GM21526 (cell line): ENCODE results near the gene WARS2.

ENCODE experiments used
- ATAC-seq: cut with Tn5 transposase; IDR thresholded peaks from one replicate; pipeline ENCODE4 v1.9.1; 2021; ENCODE audit warnings: moderate library complexity; ENCODE audit not compliant: unreplicated experiment, low FRiP score

Gene WARS2

DNA sequence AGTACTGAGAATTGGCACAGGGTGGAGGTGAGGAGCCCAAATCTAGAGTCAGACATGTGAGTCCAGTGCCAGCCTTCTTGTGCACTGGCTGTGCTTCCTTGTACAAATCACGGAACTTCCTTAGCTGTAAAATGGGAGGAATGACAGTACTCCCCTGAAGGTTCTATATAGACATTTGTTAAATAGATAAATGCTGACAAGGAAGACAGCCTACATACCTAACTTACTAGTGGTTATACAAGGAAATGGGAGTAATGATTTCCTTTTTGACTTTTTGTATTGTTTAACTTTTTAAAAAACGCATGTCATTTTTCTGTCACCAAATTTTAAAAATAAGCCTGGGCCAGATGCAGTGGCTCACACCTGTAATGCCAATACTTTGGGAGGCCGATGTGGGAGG is 50.2 kb downstream of the WARS2 start:
- ATAC-seq = no peak

DNA sequence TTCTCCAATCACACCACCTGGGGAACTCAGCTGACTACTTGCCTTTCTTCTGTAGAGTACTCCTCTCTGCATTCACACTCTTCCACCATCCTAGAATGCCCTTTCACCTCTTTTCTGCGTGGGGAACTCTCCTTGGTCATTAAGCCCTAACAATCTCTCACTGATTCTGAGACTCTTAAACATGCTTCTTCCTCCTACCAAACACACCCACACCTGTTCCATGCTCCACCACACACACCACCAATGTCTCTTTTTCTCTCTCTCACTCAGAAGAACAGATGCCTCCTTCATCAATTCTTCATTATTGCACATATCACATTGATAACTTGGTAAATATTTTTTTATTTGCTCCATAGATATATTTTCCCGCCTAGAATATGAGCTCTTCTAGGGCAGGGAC is 53.6 kb downstream of the WARS2 start:
- ATAC-seq = no peak

GRCh38 chr1:119084798-119085197 is 55.7 kb downstream of the WARS2 start:
- no peak for ATAC-seq

GRCh38 chr1:119083980-119084379 is 56.5 kb downstream of the WARS2 start:
- no peak for ATAC-seq

- ATAC-seq = no peak
These were observed 57.0 kb downstream of the WARS2 start for GRCh38 chr1:119083479-119083878.

DNA sequence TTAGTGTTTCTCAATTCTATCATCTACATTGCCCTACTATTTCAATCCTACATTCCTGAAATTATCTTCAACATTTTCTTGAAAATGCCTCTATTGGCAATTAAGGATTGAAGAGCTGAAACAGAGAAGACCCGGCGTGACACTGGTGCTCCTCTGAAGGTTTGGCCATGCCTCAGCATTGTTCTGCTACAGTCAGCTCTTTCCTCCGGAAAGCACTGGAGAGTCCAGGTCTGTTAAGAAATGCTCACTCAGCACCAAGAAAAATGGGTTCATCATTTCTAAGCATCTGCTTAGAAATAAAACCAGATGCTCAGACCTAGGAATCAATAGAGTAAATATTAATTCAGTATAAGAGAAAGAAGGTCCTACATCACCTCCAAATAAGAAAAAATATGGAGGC is 58.8 kb downstream of the WARS2 start:
- no peak for ATAC-seq

DNA sequence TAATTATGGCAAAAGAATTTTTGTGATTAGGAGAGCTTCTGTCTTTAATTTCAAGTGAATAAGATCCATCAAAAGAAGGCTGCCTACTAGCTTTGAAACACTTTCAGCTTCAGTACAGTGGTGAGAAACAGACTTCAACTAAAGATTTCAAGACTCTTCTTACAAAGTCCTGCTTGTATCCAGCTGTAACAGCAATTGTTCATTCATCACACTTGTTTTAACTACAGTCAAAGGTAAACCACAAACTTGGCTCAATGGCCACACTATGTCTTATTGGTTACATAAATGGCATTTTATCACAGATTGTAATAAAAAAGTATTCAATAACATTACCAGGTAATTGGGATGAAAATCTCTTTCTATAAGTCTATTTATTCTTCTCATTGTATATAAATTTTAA is 59.2 kb downstream of the WARS2 start:
- no peak for ATAC-seq

GRCh38 chr1:119080586-119080985 is 59.9 kb downstream of the WARS2 start:
- no peak for ATAC-seq

DNA sequence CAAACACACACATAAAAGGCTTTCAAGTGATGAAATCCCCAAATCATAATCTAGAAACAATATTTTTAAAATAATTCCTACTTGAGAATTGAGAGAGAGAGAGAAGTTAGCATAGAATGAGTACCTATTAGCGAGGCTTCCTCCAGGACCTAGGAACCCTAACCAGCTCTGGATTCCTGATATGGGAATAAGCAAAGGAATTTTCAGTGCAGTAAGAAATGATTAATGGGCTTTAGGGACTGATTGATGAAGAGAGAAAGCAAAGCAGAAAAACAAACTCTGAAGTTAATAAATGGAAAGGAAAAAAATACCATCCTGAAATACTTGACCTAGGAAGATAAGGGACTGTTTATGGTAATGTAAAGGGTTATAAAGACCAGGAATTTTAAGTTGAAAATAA is 60.6 kb downstream of the WARS2 start:
- no peak for ATAC-seq

GRCh38 chr1:119075614-119076013 is 64.8 kb downstream of the WARS2 start:
- no peak for ATAC-seq

GRCh38 chr1:119071321-119071720 is 69.1 kb downstream of the WARS2 start:
- ATAC-seq = no peak

- ATAC-seq = no peak
These were observed 70.8 kb downstream of the WARS2 start for GRCh38 chr1:119069682-119070081.

GRCh38 chr1:119068427-119068826 is 72.0 kb downstream of the WARS2 start:
- ATAC-seq = no peak

DNA sequence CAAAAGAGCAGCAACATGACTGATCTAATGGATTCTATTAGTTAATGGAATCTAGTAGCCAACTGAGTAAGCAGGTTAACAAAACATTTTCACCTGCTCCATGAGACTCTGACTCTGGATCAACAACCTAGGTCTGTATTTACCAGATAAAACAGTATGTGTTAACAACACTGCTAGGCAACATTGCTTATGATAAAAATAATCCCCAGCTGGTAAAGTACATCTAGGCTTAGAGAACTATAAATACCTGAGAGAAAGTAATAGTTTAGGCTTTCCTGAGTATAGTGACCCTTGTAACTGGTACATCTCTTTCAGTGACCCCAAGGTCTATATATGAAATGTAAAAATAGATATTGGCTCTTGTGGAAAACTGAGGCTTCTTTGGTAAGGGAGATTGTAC is 78.8 kb downstream of the WARS2 start:
- ATAC-seq = no peak

DNA sequence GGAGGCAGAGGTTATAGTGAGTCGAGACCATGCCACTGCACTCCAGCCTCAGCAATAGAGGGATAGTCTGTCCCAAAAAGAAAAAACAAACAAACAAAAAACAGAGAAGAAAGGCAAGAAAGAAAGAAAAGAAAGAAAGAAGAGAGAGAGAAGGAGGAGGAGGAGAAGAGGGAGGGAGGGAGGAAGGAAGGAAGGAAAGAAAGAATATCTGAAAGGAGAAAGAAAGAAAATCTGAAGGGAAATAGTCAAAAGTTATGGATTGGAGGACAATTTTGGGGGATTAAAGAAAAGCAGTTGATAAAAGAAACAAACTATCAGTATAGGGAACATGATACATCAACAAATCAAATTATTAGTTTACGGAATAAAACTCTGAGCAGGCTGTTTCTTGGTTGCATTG is 84.9 kb downstream of the WARS2 start:
- no peak for ATAC-seq

GRCh38 chr1:119053917-119054316 is 86.5 kb downstream of the WARS2 start:
- ATAC-seq = no peak

DNA sequence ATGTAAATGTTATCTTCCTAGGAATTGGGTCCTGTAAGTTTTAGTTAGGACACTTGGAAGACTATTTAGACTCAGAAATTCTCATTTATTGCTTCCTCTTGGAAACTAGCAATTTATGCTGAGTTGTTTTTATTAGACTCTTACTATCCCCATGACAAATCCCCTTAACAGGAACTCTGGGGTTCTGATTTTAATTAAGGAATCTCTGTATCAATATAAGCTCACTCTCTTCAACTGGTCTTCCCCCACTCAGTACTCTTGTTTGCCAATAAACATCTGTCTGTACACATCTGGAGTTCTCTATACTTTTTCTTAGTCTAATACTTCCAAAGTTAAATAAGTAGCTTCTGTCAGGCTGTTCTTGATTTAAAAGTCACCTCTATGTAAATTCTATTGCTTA is 88.2 kb downstream of the WARS2 start:
- no peak for ATAC-seq

- no peak for ATAC-seq
These were observed 91.6 kb downstream of the WARS2 start for GRCh38 chr1:119048624-119049404.

DNA sequence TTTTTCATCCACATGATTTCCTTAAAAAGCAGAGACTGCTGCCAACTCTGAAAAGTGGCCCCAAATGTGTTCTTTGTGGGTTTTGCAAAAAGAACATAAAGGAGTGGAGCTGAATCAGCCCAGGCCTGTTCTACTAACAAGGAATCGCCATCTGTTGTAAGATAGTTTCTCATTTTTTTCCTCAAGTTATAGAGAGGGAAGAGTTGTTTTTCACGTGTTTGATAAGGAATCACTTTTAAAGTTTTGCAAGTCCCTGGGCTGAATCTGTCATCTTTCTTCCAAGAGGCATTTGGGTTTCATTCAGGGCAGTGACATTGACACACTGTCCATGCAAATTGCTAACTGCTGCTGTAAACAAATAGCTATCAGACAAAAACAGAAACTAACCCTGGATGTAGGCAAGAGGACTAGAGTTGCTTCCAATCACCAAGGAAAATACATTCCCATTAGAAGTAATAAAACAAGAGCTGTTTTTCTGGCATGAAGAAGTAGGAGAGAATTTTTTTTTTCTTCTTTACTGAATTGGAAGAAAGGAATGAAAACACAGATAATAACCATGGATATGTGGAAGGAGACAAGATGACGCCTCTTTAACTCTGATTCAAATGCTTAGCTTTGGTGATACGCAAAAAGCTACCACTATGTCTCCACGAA is 93.5 kb downstream of the WARS2 start:
- no peak for ATAC-seq

GRCh38 chr1:119046429-119046784 is 94.0 kb downstream of the WARS2 start:
- no peak for ATAC-seq

GRCh38 chr1:119045096-119045746 is 95.2 kb downstream of the WARS2 start:
- no peak for ATAC-seq

- ATAC-seq = no peak
These were observed 99.5 kb downstream of the WARS2 start for GRCh38 chr1:119040906-119041305.
